HG03558 (cell line): ENCODE data around the gene AKT2.

Source experiments
- ATAC-seq: cut with Tn5 transposase; IDR thresholded peaks from one replicate; pipeline ENCODE4 v1.9.1; 2021; ENCODE audit warnings: moderate number of reproducible peaks; ENCODE audit not compliant: unreplicated experiment; ENCODE audit errors: extremely low read depth

Gene AKT2

DNA sequence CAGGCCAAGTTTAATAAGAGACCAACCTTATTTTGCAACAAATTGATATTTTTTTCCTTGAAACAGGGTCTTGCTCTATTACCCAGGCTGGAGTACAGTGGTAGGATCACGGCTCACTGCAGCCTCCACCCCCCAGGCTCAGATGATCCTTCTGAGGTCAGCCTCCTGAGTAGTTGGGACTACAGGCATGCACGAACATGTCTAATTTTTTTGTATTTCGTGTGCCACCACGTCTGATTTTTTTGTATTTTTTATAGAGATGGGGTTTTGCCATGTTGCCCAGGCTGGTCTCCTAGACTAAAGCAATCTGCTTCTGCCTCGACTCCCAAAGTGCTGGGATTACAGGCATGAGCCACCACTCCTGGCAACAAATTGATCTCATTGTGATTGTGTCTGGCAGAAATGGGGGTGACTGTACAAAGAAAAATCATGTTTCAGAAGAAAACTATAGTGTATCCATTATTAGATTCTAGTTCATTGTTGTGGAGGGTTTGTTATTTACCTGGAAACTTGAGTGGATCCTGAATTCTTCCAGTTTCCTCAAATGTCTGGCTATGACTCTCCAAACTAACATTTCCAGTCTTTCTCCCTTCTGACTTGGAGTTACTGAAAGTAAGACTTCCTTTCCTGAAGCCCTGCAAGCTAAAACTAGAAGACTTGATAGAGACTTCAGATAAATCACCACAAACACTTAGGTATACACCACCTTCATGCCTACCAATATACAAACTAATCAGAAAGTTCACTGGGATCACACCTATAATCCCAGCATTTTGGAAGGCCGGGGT lies 17.3 kb upstream of the AKT2 start:
- ATAC-seq, result no peak

DNA sequence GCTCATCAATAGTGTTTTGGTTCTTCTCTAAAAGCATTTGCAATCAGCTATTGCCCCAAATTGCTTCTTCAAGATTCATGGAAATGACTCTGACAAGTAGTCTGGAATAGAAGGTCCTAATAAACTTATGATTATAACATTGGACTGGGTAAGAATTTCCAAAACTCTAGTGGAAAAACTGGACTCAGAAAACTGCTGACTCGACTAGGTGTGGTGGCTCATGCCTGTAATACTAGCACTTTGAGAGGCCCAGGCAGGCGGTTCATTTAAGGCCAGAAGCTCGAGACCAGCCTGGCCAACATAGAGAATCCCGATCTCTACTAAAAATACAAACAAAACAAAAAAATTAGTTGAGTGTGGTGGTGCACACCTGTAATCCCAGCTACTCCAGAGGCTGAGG lies 15.5 kb upstream of the AKT2 start:
- ATAC-seq, result no peak

DNA sequence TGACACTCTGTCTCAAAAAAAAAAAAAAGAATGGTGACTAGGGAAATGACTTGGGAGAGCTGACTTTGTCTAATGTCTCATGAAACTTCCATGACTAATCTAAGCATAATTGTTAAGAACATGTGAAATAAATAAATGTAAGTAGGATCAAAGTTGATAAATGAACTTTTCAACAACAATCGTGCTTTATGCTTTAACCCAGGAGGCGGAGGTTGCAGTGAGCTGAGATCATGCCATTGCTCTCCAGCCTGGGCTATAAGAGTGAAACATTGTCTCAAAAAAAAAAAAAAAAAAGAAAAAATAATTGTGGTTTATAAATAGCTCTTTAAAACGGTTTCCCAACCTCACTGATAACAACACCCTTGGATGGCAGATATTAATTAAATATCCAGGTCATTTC lies 12.9 kb upstream of the AKT2 start:
- no peak for ATAC-seq

DNA sequence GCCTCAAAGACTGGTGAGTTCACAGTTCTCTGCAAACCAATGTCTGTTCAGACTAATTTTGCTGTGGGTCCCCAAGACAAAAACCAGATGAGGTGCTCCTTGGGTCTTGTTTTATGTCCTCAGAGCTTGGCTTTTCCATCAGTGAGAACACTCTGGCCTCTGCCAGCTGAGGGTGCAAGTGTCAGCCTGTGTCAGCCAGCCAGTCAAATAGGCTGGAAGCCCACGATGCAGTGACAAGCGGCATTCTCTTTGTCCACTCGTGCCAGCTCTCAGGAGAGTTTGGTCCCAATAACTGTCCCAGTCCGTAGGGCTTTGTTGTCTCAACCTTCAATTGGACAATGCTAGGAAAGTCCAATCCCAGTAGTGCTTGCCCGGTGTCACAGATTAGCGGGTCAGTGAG lies 9.4 kb upstream of the AKT2 start:
- ATAC-seq, result no peak

DNA sequence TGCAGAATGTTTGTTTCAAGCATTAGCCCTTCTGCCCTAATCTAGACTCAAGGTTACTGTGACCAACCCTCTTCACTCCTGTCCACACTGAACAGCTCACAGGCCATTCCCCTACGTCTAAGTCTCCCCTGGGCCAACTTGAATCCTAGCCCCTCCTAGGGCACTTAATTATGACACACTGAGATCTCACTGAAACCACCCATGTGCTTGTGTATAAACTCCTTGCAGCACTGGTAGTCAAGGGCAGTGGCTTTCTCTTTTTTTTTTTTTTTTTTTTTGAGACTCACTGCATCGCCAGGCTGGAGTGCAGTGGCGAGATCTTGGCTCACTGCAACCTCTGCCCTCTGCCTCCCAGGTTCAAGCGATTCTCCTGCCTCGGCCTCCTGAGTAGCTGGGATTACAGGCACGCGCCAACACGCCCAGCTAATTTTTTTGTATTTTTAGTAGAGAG lies 1.9 kb upstream of the AKT2 start:
- no peak for ATAC-seq

DNA sequence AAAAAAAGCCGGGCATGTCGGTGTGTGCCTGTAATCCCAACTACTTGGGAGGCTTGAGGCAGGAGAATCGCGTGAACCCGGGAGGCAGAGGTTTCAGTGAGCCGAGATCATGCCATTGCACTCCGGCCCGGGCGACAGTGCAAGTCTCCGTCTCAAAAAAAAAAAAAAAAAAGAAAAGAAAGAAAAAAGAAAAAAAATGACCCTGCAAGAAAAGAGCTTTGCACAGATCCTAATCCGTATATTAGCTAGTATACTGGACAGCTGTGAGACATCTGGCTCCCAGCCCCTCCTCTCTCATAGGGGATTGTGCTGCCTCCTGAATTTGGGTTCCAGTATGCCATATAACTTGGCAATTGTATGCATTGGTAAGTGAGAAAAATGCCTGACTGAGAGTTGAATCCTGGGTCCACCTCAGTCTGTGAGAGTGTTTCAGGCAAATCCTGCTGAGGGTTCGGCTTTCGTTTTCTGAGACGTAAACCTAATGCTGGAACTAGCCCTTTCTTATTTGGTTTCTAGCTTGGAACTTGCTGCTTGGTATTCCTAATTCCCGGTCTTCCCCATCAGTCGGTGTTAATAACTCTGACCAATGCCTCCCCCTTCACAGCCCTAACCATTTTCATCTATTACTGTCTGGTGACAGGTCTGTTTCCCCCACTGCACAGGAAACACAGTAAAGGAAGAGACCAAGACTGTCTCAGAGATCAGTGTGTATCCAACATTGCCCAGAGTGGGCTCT lies 1.3 kb upstream of the AKT2 start:
- ATAC-seq, result no peak

DNA sequence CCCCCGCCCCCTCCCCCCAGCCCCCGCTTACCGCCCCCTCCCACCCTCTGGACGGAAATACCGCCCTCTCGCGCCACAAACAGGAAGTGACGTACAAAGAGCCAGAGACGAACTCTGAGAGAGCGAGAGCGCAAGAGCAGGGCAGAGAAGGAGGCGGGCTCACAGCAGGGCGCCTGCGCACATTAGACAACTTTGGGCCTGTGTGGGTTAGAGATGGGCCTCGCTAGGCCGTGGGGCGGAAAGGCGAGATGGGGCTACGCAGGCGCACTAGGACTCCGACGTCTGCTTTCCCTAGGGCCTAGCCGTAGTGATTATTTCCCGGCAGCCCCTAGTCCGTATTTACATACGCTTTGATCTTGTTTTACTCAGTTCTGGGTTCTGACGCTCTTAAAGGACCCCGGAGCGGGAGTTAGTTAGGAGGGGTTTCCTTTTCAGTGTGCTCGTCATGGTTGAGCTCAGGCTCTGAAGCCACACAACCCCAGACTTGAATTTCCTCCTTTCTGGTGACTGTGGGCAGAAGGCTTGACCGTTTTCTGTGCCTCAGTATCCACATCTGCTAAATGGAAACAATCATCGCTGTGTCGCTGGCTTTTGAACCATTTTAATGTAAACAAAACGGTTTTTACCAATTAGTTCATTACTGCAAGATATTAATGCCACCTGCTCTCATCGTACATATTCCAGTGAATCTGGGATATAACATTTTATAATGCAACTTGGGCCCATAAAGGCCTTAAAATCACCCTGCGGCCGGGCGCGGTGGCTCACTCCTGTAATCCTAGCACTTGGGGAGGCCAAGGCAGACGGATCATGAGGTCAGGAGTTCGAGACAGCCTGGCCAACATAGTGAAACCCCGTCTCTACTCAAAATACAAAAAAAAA lies 449 bp upstream of the AKT2 start:
- peak; percentile 75 for ATAC-seq

DNA sequence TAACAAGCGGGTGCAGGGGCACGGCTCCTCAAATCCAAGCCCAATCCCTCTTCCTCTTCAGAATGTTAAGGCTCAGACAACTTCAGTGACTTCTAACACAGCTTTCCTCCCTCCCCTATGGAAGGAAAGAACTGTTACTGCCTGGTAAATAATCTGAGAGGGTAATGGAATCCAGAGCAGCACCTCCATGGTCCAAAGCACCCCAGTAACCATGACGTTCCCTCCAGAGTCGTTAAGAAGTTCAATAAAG lies 969 bp downstream of the AKT2 start:
- no peak for ATAC-seq

DNA sequence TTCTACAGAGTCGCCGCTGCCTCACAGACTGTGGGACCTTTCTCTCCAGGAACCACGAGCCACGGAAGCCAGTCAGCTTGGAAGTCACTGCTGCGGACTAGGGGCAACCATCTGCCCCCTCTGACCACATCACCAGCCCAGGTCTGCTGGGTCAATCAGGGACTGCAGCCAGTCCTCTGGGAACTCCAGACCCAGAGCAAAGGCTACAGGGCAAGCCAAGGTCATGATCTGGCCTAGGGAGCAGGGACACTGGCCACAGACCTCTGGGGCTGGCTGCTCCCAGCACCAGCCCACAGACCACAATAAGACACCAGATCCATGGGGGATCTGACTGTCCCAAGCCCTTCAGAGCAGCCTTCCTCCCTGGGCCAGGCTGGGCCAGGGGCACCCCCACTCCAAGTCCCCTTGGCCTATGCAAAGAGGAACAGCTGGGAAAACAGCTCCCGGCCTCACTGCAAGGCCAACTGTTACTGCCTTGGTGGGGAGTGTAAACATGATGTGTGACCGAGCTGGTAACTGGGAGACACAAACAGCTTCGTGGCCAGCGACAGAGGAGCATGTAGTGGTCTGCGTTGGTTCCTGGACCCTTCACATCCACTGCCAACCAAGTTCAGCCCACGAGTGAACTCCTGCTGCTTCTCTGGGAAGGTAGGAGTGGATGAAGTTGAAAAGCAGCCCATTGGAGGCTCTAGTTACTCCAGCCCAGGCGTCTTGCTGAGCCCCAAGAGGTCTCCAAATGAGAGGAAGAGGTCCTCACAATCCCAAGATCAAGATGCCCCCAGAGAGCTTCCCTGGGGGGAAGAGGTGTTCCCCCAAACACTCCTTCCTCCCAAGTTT lies 1.5 kb downstream of the AKT2 start:
- no peak for ATAC-seq

DNA sequence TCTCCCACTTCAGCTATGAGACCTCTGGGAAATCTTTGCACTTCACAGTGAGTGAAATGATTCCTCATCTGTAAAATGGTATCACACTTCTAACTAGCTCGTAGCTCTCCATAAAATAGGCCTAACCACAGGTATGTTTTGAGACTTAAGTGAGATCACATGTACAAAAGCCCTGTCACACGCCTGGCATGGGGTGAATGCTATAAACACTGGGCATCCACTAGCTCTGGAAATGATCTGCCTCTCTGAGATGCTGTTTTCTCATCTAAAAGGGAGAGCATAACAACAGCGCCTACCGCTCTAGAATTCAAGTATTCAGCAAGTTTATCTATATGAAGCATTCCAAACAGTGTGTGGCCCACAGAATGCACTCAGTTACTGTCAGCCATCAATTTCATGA lies 2.2 kb downstream of the AKT2 start:
- ATAC-seq, result no peak

DNA sequence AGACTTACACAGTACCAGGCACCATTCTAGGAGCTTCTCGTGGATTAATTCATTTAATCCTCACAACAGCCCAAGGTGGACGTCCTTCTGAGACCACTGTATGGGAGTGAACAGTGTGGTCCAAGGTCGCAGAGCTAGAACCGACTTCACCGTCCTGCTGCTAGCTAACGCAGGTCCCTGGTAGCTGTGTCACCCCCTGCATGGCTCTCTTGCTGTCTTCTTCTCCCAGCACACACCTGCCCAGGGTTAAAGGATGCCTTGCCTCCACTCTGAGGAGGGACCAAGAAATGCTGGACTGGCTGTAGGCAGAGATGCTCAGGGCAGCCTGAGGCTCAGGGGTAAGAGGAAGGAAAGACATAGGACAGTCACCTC lies 3.0 kb downstream of the AKT2 start:
- ATAC-seq, result no peak

DNA sequence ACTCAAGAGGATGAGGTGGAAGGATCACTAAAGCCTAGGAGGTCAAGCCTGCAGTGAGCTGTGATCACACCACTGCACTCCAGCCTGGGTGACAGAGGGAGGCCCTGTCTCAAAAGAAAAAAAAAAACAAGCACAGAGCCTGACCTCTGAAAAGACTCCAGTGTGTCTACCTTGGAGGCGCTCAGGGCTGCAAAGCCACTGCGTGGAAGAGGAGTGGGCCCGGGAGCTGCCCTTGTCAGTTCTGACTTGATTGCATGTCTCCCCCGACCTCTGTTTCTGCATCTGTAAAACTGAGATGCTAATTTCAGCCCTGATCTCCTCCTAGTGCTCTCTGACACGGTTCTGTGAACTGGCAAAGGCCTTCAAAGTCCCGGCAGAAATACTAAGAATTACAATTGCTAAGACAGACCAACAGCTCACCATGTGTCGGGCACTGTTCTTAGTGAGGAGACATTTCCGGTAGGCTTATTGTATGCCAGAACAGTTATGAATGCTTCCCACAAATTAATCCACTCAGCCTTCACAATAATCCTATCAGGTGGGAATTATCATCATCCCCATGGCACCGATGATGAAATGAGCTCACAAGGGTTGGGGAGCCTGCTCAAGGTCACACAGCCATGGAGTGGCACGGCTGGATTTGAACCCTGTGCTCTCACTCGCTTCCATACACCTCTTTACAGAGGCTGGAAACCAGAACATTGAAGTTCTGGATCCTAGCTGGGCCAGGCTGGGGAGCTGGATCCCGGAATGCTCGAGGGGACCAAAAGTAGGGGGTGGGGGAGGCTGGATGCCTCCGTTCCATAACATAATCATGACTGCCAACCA lies 3.5 kb downstream of the AKT2 start:
- no peak for ATAC-seq

DNA sequence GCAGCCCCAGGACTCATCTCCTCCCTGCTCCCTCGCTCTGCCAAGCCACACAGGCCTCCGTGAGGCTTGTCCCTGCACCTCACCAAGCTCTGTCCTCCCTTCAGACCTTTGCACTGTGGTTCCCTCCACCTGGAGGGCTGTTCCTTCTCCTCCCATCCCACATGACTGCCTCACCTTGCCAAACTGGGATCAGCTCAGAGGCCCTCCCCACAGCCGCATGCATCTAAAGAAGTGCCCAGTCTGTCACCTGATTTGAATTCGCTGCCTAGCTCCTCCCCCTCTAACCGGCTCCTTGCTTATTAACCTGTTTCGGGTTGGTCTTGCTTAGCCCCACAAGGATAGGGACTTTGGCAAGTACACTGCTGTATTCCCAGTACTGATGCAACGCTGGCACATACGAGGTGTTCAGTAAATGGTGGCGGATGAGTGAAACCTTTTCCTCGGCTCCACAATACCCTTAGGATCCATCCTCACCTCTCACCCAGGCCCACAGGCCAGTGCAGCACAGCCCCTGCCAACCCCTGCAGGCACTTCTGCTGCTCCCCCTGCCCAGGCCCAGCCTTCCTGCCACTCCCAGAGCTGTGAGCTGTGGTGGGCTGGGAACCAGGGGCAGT lies 4.4 kb downstream of the AKT2 start:
- ATAC-seq, result no peak

DNA sequence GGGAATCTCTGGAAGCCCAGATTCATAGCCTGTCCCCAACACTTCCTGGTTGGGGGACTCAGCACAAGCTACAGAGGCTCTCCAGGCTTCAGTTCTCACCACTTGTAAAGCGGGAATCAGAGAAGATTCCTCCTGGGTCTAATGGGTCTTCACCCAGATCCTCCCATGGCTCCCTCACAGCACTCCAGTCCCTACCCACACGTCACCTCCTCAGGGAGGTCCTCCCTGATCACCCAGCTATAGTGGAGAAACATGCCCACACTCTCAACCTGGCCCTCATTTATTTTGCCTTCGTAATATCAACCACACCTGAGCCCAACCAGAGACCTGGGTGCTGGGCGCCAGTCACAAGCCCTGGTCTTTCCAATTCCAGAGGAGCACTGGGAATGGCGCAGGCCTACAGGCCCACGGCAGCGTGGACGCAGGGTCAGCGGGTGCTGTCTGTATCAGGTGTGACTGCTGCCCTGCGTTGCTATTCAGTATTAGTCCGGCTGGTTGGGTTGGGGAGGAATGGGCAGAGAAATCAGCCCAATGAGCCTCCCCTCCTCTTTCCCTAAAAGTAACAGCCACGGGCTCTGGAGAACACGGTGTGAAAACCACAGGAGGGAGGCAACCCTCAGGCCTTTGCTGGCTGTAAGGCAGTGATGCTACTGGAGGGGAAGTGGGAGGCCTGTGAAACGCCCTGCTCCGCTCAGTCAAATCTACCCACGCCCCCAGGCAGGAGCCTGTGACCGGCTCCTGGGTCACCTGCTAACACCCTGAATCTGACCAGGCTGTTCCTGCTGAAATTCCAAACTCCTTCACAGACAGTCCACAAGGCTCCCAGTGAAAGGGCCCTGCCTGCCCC lies 5.2 kb downstream of the AKT2 start:
- ATAC-seq, result no peak

DNA sequence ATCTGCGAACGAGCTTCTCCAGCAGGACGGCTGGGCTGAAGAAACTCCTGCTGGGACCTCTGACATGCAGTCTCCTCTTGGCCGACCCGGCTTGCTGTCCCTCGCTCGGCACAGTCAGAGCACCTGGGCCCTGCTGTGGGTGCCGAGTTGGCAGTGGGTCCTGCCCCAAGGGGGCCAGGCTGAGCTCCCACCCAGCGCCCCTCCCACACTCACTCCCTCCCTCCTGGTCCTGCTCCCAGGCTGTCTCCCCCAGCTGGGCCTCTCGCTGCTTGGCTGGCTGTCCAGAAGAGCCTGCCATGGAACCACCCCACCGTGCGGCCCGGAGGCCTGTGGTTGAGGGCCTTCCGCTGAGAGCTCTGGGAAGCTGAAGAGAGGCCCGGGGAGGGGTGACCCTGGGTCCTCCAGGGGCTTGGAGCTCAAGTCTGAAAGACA lies 6.0 kb downstream of the AKT2 start:
- ATAC-seq, result no peak

DNA sequence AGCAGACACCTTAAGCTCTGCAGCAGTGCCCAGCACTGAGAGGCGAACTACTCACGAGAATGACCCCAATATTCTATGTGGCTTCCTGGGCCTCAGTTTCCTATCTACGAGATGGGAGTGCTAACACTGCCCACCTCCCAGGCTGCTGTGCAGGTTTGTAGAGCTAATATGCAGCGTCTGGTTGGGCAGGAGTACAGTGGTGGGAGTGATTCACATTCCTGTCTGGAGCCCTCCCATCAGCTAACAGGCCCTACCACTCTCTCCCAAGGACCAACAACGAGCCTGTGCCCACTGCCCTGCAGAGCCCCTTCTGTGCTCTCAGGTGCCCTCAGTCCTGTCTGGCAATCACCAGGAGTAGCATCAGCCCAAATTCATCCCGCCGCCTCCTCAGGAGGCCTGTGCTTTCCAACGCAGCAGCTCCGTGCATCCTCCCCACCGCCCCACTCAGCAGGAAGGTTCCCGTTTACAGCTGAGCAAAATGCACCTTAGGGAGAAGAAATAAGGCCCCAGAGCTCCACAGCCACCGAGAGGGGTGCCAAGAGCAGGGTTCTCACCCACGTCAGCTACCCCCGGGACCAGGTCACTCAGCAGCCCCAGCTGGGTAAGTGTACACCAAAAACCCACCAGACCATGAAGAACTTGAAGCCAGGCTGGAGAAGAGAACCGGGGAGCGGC lies 6.6 kb downstream of the AKT2 start:
- ATAC-seq, result no peak

DNA sequence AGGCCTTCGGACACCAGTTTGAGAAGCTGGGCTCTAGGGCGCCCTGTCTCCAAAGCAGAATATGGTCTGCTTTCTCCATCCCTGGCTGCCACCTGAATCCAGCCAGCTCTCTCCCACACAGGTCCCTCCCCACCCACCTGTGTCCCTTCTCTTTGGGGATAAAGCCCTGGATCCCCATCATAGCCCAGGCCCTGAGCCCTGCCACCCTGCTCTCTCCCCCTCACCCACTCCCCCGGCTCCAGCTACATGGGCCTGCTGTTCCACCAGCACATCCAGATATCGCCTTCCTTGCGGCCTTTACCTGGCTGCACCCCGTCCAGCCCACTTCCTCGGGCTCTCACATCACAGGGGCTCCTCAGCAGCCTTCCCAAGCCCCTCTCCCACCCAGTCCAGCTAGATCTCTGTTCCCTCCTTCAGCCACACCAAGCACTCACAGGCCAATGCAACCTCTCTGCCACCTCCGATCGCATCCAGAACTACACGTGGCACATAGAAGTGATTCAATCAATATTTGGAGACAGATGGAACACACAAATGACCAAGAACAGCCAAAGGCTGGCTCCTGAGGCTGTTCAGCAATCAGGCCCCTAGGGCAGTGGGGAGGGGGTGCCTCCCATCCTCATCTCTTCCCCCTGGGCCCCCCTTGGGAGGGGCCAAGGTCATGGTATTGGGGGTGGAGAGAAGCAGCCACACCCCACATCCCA lies 7.6 kb downstream of the AKT2 start:
- ATAC-seq, result no peak
